GM10248 (cell line): Measurements from ENCODE around the gene RAB27A.

Experiments
- CTCF ChIA-PET: fragments of 300-600 bp; sonication (Branson Sonifier 250); formaldehyde crosslinking; extraction: SDS; loops from one replicate; lab custom pipeline; 2021; ENCODE audit warnings: antibody characterized with exemption; lab: Yijun Ruan, JAX
- POLR2A ChIA-PET: fragments of 350-650 bp; sonication (Branson Sonifier 250); formaldehyde crosslinking; extraction: SDS; loops from one replicate; lab custom pipeline; 2020; ENCODE audit warnings: antibody characterized with exemption; lab: Yijun Ruan, JAX
- DNase-seq: peaks from one replicate; pipeline ENCODE4 v3.0.0; 2012; ENCODE audit errors: extremely low spot score
- CTCF ChIP-seq: IDR thresholded peaks from 2 replicates; pipeline ENCODE4 v1.5.1; 2012; ENCODE audit warnings: mild to moderate bottlenecking, low read depth; ENCODE audit errors: extremely low read depth, missing control alignments, control extremely low read depth

Gene RAB27A

GRCh38 chr15:55221090-55222011 lies 68.3 kb downstream of the RAB27A start:
- CTCF ChIA-PET = interaction anchor here (0.8 to 3.9 kb wide), 5 partner anchors 16 to 218 kb away, joined by 3 to 20 read pairs (median 3); partner anchors contain the start of genes CCPG1 and PIERCE2
- peak; percentile 45 for DNase-seq

GRCh38 chr15:55220606-55221005 lies 69.0 kb downstream of the RAB27A start:
- CTCF ChIA-PET = interaction anchor here (1.0 to 3.9 kb wide), 4 partner anchors 17 to 219 kb away, joined by 3 to 20 read pairs (median 4); partner anchors contain the start of genes CCPG1 and PIERCE2
- POLR2A ChIA-PET = no interaction called here
- DNase-seq = no peak
- no peak for TF ChIP-seq CTCF

More at GRCh38 chr15:55221090-55222011, 68.3 kb downstream of the RAB27A start:
- POLR2A ChIA-PET = no interaction called here
- no peak for TF ChIP-seq CTCF

- CTCF ChIA-PET = interaction anchor here (0.7 to 3.9 kb wide), 20 partner anchors 10 to 224 kb away, joined by 3 to 33 read pairs (median 4); partner anchors contain the start of genes CCPG1 and PIERCE2
- POLR2A ChIA-PET = interaction anchor here (0.9 to 1.3 kb wide), 3 partner anchors 62 to 75 kb away, joined by 3 to 6 read pairs (median 4); no protein-coding TSS in a partner anchor
- no peak for DNase-seq
- no peak for TF ChIP-seq CTCF
Observed at GRCh38 chr15:55218056-55218455, 71.6 kb downstream of the RAB27A start.

- DNase-seq = no peak
- TF ChIP-seq CTCF = no peak
- POLR2A ChIA-PET = no interaction called here
- CTCF ChIA-PET = interaction anchor here (1.0 to 1.7 kb wide), 2 partner anchors 12 to 235 kb away, joined by 3 to 8 read pairs; no protein-coding TSS in a partner anchor
Observed at GRCh38 chr15:55204464-55204863, 85.1 kb downstream of the RAB27A start.

GRCh38 chr15:55202206-55202605 lies 87.4 kb downstream of the RAB27A start:
- DNase-seq = no peak
- TF ChIP-seq CTCF = no peak
- ChIA-PET POLR2A (no interaction called here), CTCF (interaction anchor here (1.0 kb wide), 1 partner anchor 89 kb away, joined by 3 read pairs; no protein-coding TSS in a partner anchor)

GRCh38 chr15:55198706-55199105 lies 90.9 kb downstream of the RAB27A start:
- POLR2A ChIA-PET = no interaction called here
- no peak for TF ChIP-seq CTCF
- no peak for DNase-seq
- CTCF ChIA-PET = interaction anchor here (1.2 to 2.4 kb wide), 5 partner anchors 9 to 148 kb away, joined by 3 to 10 read pairs (median 4); no protein-coding TSS in a partner anchor
